CD14-positive monocyte (primary cell): Measurements from ENCODE around the gene LUC7L2. TPM values are rescaled to one million over a fixed set of nuclear protein-coding genes. Genes with fewer than 3 reads are reported as not detected.

Experiments
- DNase-seq, 3 donors: peaks; one replicate each; pipeline ENCODE4 v3.0.0-alpha.2; 2011 to 2022
- H2AFZ ChIP-seq: 2 replicates; pipeline ENCODE4 v1.6.0; 2012; ENCODE audit warnings: mild to moderate bottlenecking, low read depth, low read length, inconsistent platforms; ENCODE audit not compliant: insufficient read depth, poor library complexity, severe bottlenecking
- H3K27ac ChIP-seq, 2 donors: 1 replicate in 1 of 2; 2 replicates in 1 of 2; pipeline ENCODE4 v1.5.1; 2012 to 2013; ENCODE audit warnings: low read length in 2 of 2, control low read depth in 1 of 2, inconsistent platforms in 1 of 2, low read depth in 1 of 2, mild to moderate bottlenecking in 1 of 2
- H3K27me3 ChIP-seq, 2 donors: one replicate each; pipeline versions ENCODE4 v1.6.0 to v1.6.1; 2011 to 2013; ENCODE audit warnings: low read length in 2 of 2; ENCODE audit not compliant: control insufficient read depth in 2 of 2, insufficient read depth in 2 of 2
- H3K36me3 ChIP-seq, 2 donors: replicated peaks in 1 of 2; 1 replicate in 1 of 2; 2 replicates in 1 of 2; pipeline versions ENCODE4 v1.5.1 to v1.6.1; 2012 to 2013; ENCODE audit warnings: low read length in 2 of 2, control low read depth in 1 of 2, inconsistent platforms in 1 of 2, mild to moderate bottlenecking in 1 of 2; ENCODE audit not compliant: insufficient read depth in 2 of 2, control insufficient read depth in 1 of 2
- H3K4me1 ChIP-seq, 2 donors: 1 replicate in 1 of 2; 2 replicates in 1 of 2; pipeline versions ENCODE4 v1.5.1 to v1.6.1; 2012 to 2013; ENCODE audit warnings: low read length in 2 of 2, control low read depth in 1 of 2, inconsistent platforms in 1 of 2, mild to moderate bottlenecking in 1 of 2, moderate library complexity in 1 of 2; ENCODE audit not compliant: insufficient read depth in 2 of 2, control insufficient read depth in 1 of 2
- H3K4me2 ChIP-seq: replicated peaks from 2 replicates; pipeline ENCODE3; 2012; ENCODE audit warnings: low read length, moderate library complexity, mild to moderate bottlenecking; ENCODE audit not compliant: poor library complexity, severe bottlenecking; ENCODE audit errors: extremely low read depth
- H3K4me3 ChIP-seq, 3 experiments: fragments of 200-600 bp in 1 of 3; sonication (generic) in 1 of 3; replicated peaks in 1 of 3; 1 replicate in 2 of 3; 2 replicates in 1 of 3; pipeline ENCODE4 v1.5.1; 2011 to 2013; ENCODE audit warnings: low read length in 3 of 3, mild to moderate bottlenecking in 3 of 3, control low read depth in 2 of 3, low read depth in 2 of 3, inconsistent platforms in 1 of 3, moderate library complexity in 1 of 3
- H3K79me2 ChIP-seq: 2 replicates; pipeline ENCODE4 v1.6.0; 2012; ENCODE audit warnings: mild to moderate bottlenecking, control low read depth, inconsistent platforms, low read length, moderate library complexity; ENCODE audit not compliant: insufficient read depth
- H3K9ac ChIP-seq: 2 replicates; pipeline ENCODE4 v1.6.0; 2017; ENCODE audit warnings: low read length, mild to moderate bottlenecking; ENCODE audit not compliant: insufficient read depth, poor library complexity, severe bottlenecking
- H3K9me3 ChIP-seq, 2 donors: replicated peaks in 1 of 2; 1 replicate in 1 of 2; 2 replicates in 1 of 2; pipeline versions ENCODE4 v1.5.1 to v1.6.1; 2012 to 2013; ENCODE audit warnings: low read length in 2 of 2, control low read depth in 1 of 2; ENCODE audit not compliant: control insufficient read depth in 1 of 2, insufficient read depth in 1 of 2
- H4K20me1 ChIP-seq: 2 replicates; pipeline ENCODE4 v1.6.0; 2012; ENCODE audit warnings: mild to moderate bottlenecking, low read length, control low read depth, moderate library complexity; ENCODE audit not compliant: insufficient read depth
- H3K27ac Mint-ChIP-seq, 7 donors: one replicate each; pipeline ENCODE4 v1.8.0; 2020; ENCODE audit warnings: mild to moderate bottlenecking in 7 of 7, mixed read lengths in 7 of 7, moderate library complexity in 6 of 7, inconsistent platforms in 2 of 7
- H3K27me3 Mint-ChIP-seq, 3 donors: one replicate each; pipeline ENCODE4 v1.8.0; 2021 to 2022; ENCODE audit warnings: low read depth in 3 of 3, mild to moderate bottlenecking in 3 of 3, mixed read lengths in 3 of 3, moderate library complexity in 3 of 3, inconsistent platforms in 1 of 3
- H3K36me3 Mint-ChIP-seq, 2 donors: one replicate each; pipeline ENCODE4 v1.8.0; 2020; ENCODE audit warnings: mixed read lengths in 2 of 2, inconsistent platforms in 1 of 2, mild to moderate bottlenecking in 1 of 2
- H3K4me1 Mint-ChIP-seq: one replicate; pipeline ENCODE4 v1.8.0; 2020; ENCODE audit warnings: mild to moderate bottlenecking, mixed read lengths
- H3K4me3 Mint-ChIP-seq, 2 donors: one replicate each; pipeline ENCODE4 v1.8.0; 2020; ENCODE audit warnings: mild to moderate bottlenecking in 2 of 2, mixed read lengths in 2 of 2, moderate library complexity in 1 of 2
- H3K9me3 Mint-ChIP-seq, 7 donors: one replicate each; pipeline ENCODE4 v1.8.0; 2020 to 2022; ENCODE audit warnings: mixed read lengths in 7 of 7, mild to moderate bottlenecking in 6 of 7, moderate library complexity in 6 of 7, inconsistent platforms in 2 of 7
- CTCF ChIP-seq: fragments of 200-600 bp; IDR thresholded peaks from one replicate; pipeline ENCODE4 v1.8.0; 2022; ENCODE audit warnings: antibody characterized with exemption, mild to moderate bottlenecking
- WGBS: methylation state at CpG from one replicate; pipeline ENCODE4 v1.1.5; 2013; ENCODE audit warnings: missing lambda C conversion rate; ENCODE audit not compliant: insufficient coverage; 5-methylcytosine and 5-hydroxymethylcytosine counted together
- intact Hi-C, 2 donors: fragments of 100-400 bp; cut with micrococcal nuclease; formaldehyde crosslinking; loops; one replicate each; pipeline versions ENCODE4 v1.15.0 to v1.15.1; 2023
- polyA plus RNA-seq, 3 donors: library from polyadenylated mRNA; depleted of rRNA in 1 of 3; unstranded in 2 of 3; stranded (reverse) in 1 of 3; fragments of 300-500 nt in 2 of 3; fragments of >200 nt in 1 of 3; fragmentation: Illumina TruSeq in 2 of 3; gene quantifications; 1 replicate in 2 of 3; 2 replicates in 1 of 3; pipeline ENCODE4 v1.2.3, GENCODE V29; 2012 to 2021

The LUC7L2 gene
- polyA plus RNA-seq, 3 donors = 24.7 to 54.5 (median 26.8) TPM

GRCh38 chr7:139351027-139351426 is 8.7 kb upstream of the LUC7L2 start:
- Mint-ChIP-seq H3K36me3 (peaks cover 25 to 44% of the 10 kb centered on the region in 2 donors), H3K27me3 (no peaks in the 10 kb centered on the region), H3K27ac (peak overlapping the region in 1 of 7 donors; percentile 59), H3K4me1 (peaks cover 16% of the 10 kb centered on the region), H3K4me3 (no peak overlapping the region), H3K9me3 (no peaks in the 10 kb centered on the region)
- no peaks in the 10 kb centered on the region for H4K20me1 ChIP-seq
- no peak overlapping the region for H3K4me2 ChIP-seq
- H3K79me2 ChIP-seq = peaks cover 20% of the 10 kb centered on the region
- H2AFZ ChIP-seq = no peak overlapping the region
- no peak for TF ChIP-seq CTCF
- 96% methylated on average over 2 of the region's 2 CpGs for WGBS
- peaks cover 14 to 15% of the 10 kb centered on the region in 2 donors for H3K4me1 ChIP-seq
- H3K9ac ChIP-seq = no peak overlapping the region
- H3K4me3 ChIP-seq = no peak overlapping the region
- DNase-seq = no peak
- intact Hi-C loops = no loop called here
- peaks cover 4 to 37% of the 10 kb centered on the region in 2 donors for H3K36me3 ChIP-seq
- no peak overlapping the region for H3K27ac ChIP-seq
- H3K9me3 ChIP-seq = no peaks in the 10 kb centered on the region
- no peaks in the 10 kb centered on the region for H3K27me3 ChIP-seq

- H3K4me3 ChIP-seq = no peak overlapping the region
- intact Hi-C loops = no loop called here
- H2AFZ ChIP-seq = no peak overlapping the region
- no peaks in the 10 kb centered on the region for H3K9me3 Mint-ChIP-seq
- peak overlapping the region; percentile 37 to 48 for H3K27ac ChIP-seq
- H3K36me3 Mint-ChIP-seq = peaks cover 14 to 20% of the 10 kb centered on the region in 2 donors
- 90% methylated on average over 2 of the region's 2 CpGs for WGBS
- peak overlapping the region; percentile 72 to 92 (median 86) for H3K27ac Mint-ChIP-seq
- peaks cover 23% of the 10 kb centered on the region for H3K4me1 Mint-ChIP-seq
- H3K27me3 ChIP-seq = no peaks in the 10 kb centered on the region
- TF ChIP-seq CTCF = no peak
- DNase-seq = no peak
- peaks cover 22 to 36% of the 10 kb centered on the region in 2 donors for H3K4me1 ChIP-seq
- peaks cover 36% of the 10 kb centered on the region for H3K79me2 ChIP-seq
- no peaks in the 10 kb centered on the region for H3K27me3 Mint-ChIP-seq
- no peak overlapping the region for H3K4me2 ChIP-seq
- H3K9me3 ChIP-seq = no peaks in the 10 kb centered on the region
- no peak overlapping the region for H3K9ac ChIP-seq
- H4K20me1 ChIP-seq = no peaks in the 10 kb centered on the region
- H3K4me3 Mint-ChIP-seq = no peak overlapping the region
- H3K36me3 ChIP-seq = peaks cover 0 to 10% of the 10 kb centered on the region in 2 donors
Measured at GRCh38 chr7:139354729-139355128, 5.0 kb upstream of the LUC7L2 start.
